Choroid plexus epithelial cell (primary cell): ENCODE measurements around the gene GALNT17.
A peak's percentile ranks its signal among the peaks of the same experiment; 100 is the strongest.

Experiments used
- DNase-seq: peaks from one replicate; pipeline ENCODE4 v3.0.0-alpha.2; 2010; ENCODE audit warnings: low read depth
- H3K4me3 ChIP-seq: 2 replicates; pipeline ENCODE4 v1.5.1; 2011; ENCODE audit warnings: low read depth, mild to moderate bottlenecking, control low read depth, low read length, moderate library complexity
- TF ChIP-seq, protein P1 (sequence below): conservative IDR thresholded peaks from 2 replicates; pipeline ENCODE4 v1.5.1; 2011; ENCODE audit warnings: low read depth, mild to moderate bottlenecking, control low read depth, inconsistent platforms, low read length, moderate library complexity

The GALNT17 gene

GRCh38 chr7:71495828-71496227 is 363.9 kb downstream of the GALNT17 start:
- H3K4me3 ChIP-seq, result no peak overlapping the region
- no peak for DNase-seq
- TF ChIP-seq, protein P1, sequence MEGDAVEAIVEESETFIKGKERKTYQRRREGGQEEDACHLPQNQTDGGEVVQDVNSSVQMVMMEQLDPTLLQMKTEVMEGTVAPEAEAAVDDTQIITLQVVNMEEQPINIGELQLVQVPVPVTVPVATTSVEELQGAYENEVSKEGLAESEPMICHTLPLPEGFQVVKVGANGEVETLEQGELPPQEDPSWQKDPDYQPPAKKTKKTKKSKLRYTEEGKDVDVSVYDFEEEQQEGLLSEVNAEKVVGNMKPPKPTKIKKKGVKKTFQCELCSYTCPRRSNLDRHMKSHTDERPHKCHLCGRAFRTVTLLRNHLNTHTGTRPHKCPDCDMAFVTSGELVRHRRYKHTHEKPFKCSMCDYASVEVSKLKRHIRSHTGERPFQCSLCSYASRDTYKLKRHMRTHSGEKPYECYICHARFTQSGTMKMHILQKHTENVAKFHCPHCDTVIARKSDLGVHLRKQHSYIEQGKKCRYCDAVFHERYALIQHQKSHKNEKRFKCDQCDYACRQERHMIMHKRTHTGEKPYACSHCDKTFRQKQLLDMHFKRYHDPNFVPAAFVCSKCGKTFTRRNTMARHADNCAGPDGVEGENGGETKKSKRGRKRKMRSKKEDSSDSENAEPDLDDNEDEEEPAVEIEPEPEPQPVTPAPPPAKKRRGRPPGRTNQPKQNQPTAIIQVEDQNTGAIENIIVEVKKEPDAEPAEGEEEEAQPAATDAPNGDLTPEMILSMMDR, result no peak

DNA sequence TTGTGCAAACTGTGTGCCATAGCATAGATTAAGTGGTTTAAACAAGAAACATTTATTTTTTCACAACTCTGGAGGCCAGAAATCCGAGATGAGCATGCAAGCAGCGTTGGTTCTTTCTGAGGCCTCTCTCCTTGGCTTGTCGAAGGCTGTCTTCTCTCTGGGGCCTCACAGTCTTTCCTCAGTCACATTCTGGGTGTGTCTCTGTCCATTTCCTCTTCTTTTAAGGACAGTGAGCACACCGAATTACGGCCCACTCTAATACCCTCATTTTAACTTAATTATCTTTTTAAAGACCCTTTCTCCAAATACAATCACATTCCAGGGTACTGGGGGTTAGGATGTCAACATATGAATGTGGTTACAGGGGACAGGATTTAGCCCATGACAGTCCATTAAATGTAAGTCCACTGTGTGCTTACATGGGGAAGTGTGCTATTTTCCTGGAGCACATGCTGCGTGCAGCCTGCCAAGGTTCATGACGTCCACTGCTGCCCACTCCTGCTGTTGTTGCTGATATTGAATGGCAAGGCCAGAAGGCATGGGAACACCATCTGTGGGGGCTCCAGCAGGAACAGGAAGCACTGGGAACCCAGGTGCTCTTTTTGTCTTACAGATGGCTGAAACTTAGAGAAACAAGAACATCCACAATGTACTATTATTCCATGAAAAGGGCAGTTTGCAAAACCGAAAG is 365.5 kb downstream of the GALNT17 start:
- H3K4me3 ChIP-seq, result no peak overlapping the region
- TF ChIP-seq, protein P1, result no peak
- DNase-seq, result peak; percentile 28

GRCh38 chr7:71498381-71498780 is 366.4 kb downstream of the GALNT17 start:
- DNase-seq, result no peak
- TF ChIP-seq, protein P1, result no peak
- H3K4me3 ChIP-seq, result no peak overlapping the region

DNA sequence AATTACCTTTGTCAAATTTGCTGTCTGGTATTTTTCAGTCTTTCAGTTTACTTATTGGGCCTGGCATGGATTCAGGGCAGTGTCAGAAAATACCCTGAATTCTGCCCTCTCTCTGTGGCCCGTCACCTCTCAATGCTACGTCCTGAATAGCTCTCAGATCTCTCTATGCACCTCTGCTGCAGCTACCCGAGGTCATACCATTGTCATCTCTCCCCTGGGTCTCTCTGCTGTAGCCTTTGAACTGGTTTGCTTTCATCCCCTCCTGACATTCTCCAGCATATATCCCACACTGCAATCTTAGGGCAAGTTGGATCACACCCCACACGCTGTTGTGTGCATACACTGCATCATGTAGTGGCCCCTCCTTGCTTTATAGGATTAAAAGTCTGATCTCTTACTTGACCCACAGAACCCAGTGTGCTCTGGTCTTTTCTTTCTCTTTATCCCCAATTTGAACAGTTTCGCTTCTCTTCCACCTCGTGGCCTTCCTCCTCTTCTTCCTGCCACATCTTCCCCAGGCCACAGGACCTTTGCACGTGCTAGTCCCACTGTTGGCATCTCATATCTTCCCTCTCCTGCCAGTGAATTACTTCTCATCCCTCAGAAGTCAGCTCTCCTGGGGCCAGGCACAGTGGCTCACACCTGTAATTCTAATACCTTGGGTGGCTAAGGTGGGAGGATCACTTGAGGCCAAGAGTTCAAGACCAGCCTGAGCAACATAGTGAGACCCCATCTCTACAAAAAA is 372.9 kb downstream of the GALNT17 start:
- TF ChIP-seq, protein P1, result no peak
- H3K4me3 ChIP-seq, result no peak overlapping the region
- DNase-seq, result no peak

- no peak overlapping the region for H3K4me3 ChIP-seq
- no peak for DNase-seq
- TF ChIP-seq, protein P1, result no peak
These were observed 374.9 kb downstream of the GALNT17 start for GRCh38 chr7:71506822-71507221.

GRCh38 chr7:71507680-71508602 is 376.0 kb downstream of the GALNT17 start:
- TF ChIP-seq, protein P1, result no peak
- H3K4me3 ChIP-seq, result no peak overlapping the region
- DNase-seq, result no peak
